GM23338 (cell line): ENCODE data around the gene USP10. TPM values are rescaled to one million over a fixed set of nuclear protein-coding genes. Genes with fewer than 3 reads are reported as not detected.

Experiments used
- ATAC-seq: fragments of 200-7000 bp; cut with Tn5 transposase; 3 replicates; pipeline ENCODE4 v1.9.1; 2020
- DNase-seq: peaks from one replicate; pipeline ENCODE4 v3.0.0-alpha.2; 2015; ENCODE audit warnings: low spot score
- H2AFZ ChIP-seq: fragments of 200-600 bp; sonication (generic); 2 replicates; pipeline ENCODE4 v1.8.0; 2016; ENCODE audit warnings: antibody characterized with exemption, mild to moderate bottlenecking, moderate library complexity
- H3F3A ChIP-seq: fragments of 200-600 bp; sonication (generic); replicated peaks from 2 replicates; pipeline ENCODE4 v1.8.0; 2017; ENCODE audit warnings: antibody characterized with exemption, mixed run types, low read depth
- H3K27ac ChIP-seq: fragments of 200-600 bp; sonication (generic); 2 replicates; pipeline ENCODE4 v1.6.1; 2016; ENCODE audit warnings: low read depth
- H3K27me3 ChIP-seq: fragments of 200-600 bp; sonication (generic); 2 replicates; pipeline ENCODE4 v1.8.0; 2016; ENCODE audit warnings: mild to moderate bottlenecking, mixed run types, moderate library complexity; ENCODE audit not compliant: insufficient read depth
- H3K36me3 ChIP-seq: fragments of 200-600 bp; sonication (generic); 2 replicates; pipeline ENCODE4 v1.8.0; 2016; ENCODE audit warnings: mild to moderate bottlenecking; ENCODE audit not compliant: insufficient read depth
- H3K4me1 ChIP-seq: fragments of 200-600 bp; sonication (generic); 2 replicates; pipeline ENCODE4 v1.8.0; 2016; ENCODE audit warnings: mild to moderate bottlenecking, moderate library complexity; ENCODE audit not compliant: insufficient read depth
- H3K4me2 ChIP-seq: fragments of 200-600 bp; sonication (generic); 2 replicates; pipeline ENCODE4 v1.7.1; 2017; ENCODE audit warnings: mixed run types
- H3K4me3 ChIP-seq: fragments of 200-600 bp; sonication (generic); 2 replicates; pipeline ENCODE4 v1.6.1; 2016; ENCODE audit warnings: mixed run types
- H3K79me2 ChIP-seq: fragments of 200-600 bp; sonication (generic); replicated peaks from 2 replicates; pipeline ENCODE4 v1.8.0; 2017; ENCODE audit warnings: mild to moderate bottlenecking; ENCODE audit not compliant: insufficient read depth
- H3K9me2 ChIP-seq: fragments of 200-600 bp; sonication (generic); 2 replicates; pipeline ENCODE4 v1.8.0; 2017; ENCODE audit not compliant: insufficient read depth
- H4K20me1 ChIP-seq: fragments of 200-600 bp; sonication (generic); replicated peaks from 2 replicates; pipeline ENCODE4 v1.8.0; 2017; ENCODE audit warnings: mild to moderate bottlenecking; ENCODE audit not compliant: insufficient read depth
- H3K27ac Mint-ChIP-seq: 2 replicates; pipeline ENCODE4 v1.8.0; 2020; ENCODE audit warnings: inconsistent platforms, mild to moderate bottlenecking, moderate library complexity, mixed read lengths
- H3K27me3 Mint-ChIP-seq: 3 replicates; pipeline ENCODE4 v1.8.0; 2022; ENCODE audit warnings: low read depth, mild to moderate bottlenecking, moderate library complexity, mixed read lengths, inconsistent platforms; ENCODE audit not compliant: insufficient read depth, poor library complexity
- H3K36me3 Mint-ChIP-seq: 3 replicates; pipeline ENCODE4 v1.8.0; 2021; ENCODE audit warnings: low read depth, mild to moderate bottlenecking, inconsistent platforms, moderate library complexity, mixed read lengths
- H3K4me1 Mint-ChIP-seq: 3 replicates; pipeline ENCODE4 v1.8.0; 2020; ENCODE audit warnings: mild to moderate bottlenecking, inconsistent platforms, mixed read lengths
- H3K4me3 Mint-ChIP-seq: 3 replicates; pipeline ENCODE4 v1.8.0; 2021; ENCODE audit warnings: moderate library complexity, mild to moderate bottlenecking, inconsistent platforms, mixed read lengths
- H3K9me3 Mint-ChIP-seq: 3 replicates; pipeline ENCODE4 v1.8.0; 2020; ENCODE audit warnings: moderate library complexity, mild to moderate bottlenecking, inconsistent platforms, mixed read lengths
- CREB1 ChIP-seq: fragments of 250-450 bp; sonication (Bioruptor Pico); IDR thresholded peaks from 2 replicates; pipeline ENCODE4 v1.5.0; 2020; ENCODE audit warnings: low read depth, mild to moderate bottlenecking, moderate library complexity
- ETS1 ChIP-seq: IDR thresholded peaks from 2 replicates; pipeline ENCODE4 v1.6.1; 2016; ENCODE audit warnings: antibody characterized with exemption
- EZH2 ChIP-seq: fragments of 200-600 bp; sonication (generic); IDR thresholded peaks from one replicate; pipeline ENCODE4 v1.8.0; 2017; ENCODE audit warnings: antibody characterized with exemption, mild to moderate bottlenecking, low read depth; ENCODE audit not compliant: unreplicated experiment
- EZH2phosphoT487 ChIP-seq: fragments of 200-600 bp; sonication (generic); IDR thresholded peaks from one replicate; pipeline ENCODE4 v1.8.1; 2018; ENCODE audit warnings: antibody characterized with exemption; ENCODE audit not compliant: unreplicated experiment
- JUNB ChIP-seq: IDR thresholded peaks from one replicate; pipeline ENCODE4 v1.6.1; 2016; ENCODE audit warnings: antibody characterized with exemption; ENCODE audit not compliant: unreplicated experiment
- NANOG ChIP-seq: IDR thresholded peaks from 2 replicates; pipeline ENCODE4 v1.6.1; 2016; ENCODE audit warnings: antibody characterized with exemption, borderline replicate concordance
- POLR2AphosphoS5 ChIP-seq: IDR thresholded peaks from 2 replicates; pipeline ENCODE4 v1.6.1; 2016; ENCODE audit warnings: antibody characterized with exemption, low read depth
- REST ChIP-seq: IDR thresholded peaks from one replicate; pipeline ENCODE4 v1.6.1; 2018; ENCODE audit warnings: antibody characterized with exemption; ENCODE audit not compliant: unreplicated experiment
- STAT1 ChIP-seq: IDR thresholded peaks from one replicate; pipeline ENCODE4 v1.6.1; 2016; ENCODE audit warnings: antibody characterized with exemption; ENCODE audit not compliant: unreplicated experiment
- ZNF114 ChIP-seq: fragments of 250-450 bp; sonication (Bioruptor Pico); IDR thresholded peaks from 2 replicates; pipeline ENCODE4 v1.5.0; 2020; ENCODE audit warnings: mild to moderate bottlenecking, moderate library complexity
- ZNF331 ChIP-seq: fragments of 250-450 bp; sonication (Bioruptor Pico); IDR thresholded peaks from 2 replicates; pipeline ENCODE4 v1.5.0; 2020; ENCODE audit warnings: low read depth, mild to moderate bottlenecking, moderate library complexity
- polyA plus RNA-seq: library from polyadenylated mRNA; unstranded; fragments of >200 nt; fragmentation: Nextera tagmentation; extraction: Ambion mirVana; gene quantifications from 2 replicates; pipeline ENCODE4 v1.2.1, GENCODE V29; 2016
- total RNA-seq: library from RNA; depleted of rRNA; stranded (reverse); fragments of >200 nt; shearing (Covaris generic); gene quantifications from 2 replicates; pipeline ENCODE4 v1.2.3, GENCODE V29; 2014
- TF ChIP-seq, protein P1 (sequence below), 2 experiments: fragments of 200-600 bp in 1 of 2; sonication (generic) in 1 of 2; conservative IDR thresholded peaks; 2 replicates each; pipeline versions ENCODE4 v1.5.1 to v1.6.1; 2016 to 2017; ENCODE audit warnings: antibody characterized with exemption in 2 of 2, low read depth in 2 of 2, mild to moderate bottlenecking in 2 of 2, moderate library complexity in 1 of 2
- TF ChIP-seq, protein P2 (sequence below): fragments of 250-450 bp; sonication (Bioruptor Pico); IDR thresholded peaks from 2 replicates; pipeline ENCODE4 v1.5.0; 2020; ENCODE audit warnings: mild to moderate bottlenecking, moderate library complexity

Gene USP10
- total and polyA plus RNA-seq, 2 experiments from 2014 or later = 158 to 194 TPM

DNA sequence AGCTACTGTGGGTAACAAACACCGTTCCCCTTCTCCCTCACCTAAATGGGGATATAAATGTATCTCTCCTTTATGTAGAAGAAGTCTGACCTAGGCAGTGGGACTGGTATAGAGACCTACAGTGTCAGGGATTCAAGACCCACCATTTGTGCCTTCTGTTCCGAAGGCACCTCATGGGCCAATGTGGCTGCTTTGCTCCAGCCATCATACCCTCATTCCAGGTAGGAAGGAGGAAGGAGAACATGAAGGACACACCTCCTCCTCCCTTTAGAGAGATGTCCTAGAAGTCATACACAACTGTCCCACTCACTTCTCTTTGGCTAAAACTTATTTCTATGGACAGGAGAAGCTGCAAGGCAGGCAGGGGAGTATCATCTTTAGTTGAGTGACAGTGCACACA, 111.7 kb downstream of the USP10 start:
- H3K27me3 Mint-ChIP-seq = peaks cover 3% of the 10 kb centered on the region
- DNase-seq (no peak), ATAC-seq (no peak)
- Histone ChIP-seq H3K4me3 (no peak overlapping the region), H3K27ac (no peak overlapping the region), H3K9me2 (no peaks in the 10 kb centered on the region), H3F3A (no peaks in the 10 kb centered on the region), H3K36me3 (no peaks in the 10 kb centered on the region), H3K79me2 (no peaks in the 10 kb centered on the region), H3K4me1 (no peaks in the 10 kb centered on the region), H3K27me3 (no peaks in the 10 kb centered on the region), H3K4me2 (no peak overlapping the region), H2AFZ (no peak overlapping the region), H4K20me1 (no peaks in the 10 kb centered on the region)
- no peak overlapping the region for H3K4me3 Mint-ChIP-seq
- no peak overlapping the region for H3K27ac Mint-ChIP-seq
- H3K4me1 Mint-ChIP-seq = no peaks in the 10 kb centered on the region; the same call in 2 of the 3 replicates
- TF ChIP-seq ETS1 (no peak), EZH2phosphoT487 (no peak), CREB1 (CRISPR knock-in tag) (no peak), REST (no peak), NANOG (no peak), POLR2AphosphoS5 (no peak), ZNF331 (CRISPR knock-in tag) (no peak), EZH2 (no peak), ZNF114 (CRISPR knock-in tag) (no peak), JUNB (no peak), STAT1 (no peak)
- TF ChIP-seq, protein P1, sequence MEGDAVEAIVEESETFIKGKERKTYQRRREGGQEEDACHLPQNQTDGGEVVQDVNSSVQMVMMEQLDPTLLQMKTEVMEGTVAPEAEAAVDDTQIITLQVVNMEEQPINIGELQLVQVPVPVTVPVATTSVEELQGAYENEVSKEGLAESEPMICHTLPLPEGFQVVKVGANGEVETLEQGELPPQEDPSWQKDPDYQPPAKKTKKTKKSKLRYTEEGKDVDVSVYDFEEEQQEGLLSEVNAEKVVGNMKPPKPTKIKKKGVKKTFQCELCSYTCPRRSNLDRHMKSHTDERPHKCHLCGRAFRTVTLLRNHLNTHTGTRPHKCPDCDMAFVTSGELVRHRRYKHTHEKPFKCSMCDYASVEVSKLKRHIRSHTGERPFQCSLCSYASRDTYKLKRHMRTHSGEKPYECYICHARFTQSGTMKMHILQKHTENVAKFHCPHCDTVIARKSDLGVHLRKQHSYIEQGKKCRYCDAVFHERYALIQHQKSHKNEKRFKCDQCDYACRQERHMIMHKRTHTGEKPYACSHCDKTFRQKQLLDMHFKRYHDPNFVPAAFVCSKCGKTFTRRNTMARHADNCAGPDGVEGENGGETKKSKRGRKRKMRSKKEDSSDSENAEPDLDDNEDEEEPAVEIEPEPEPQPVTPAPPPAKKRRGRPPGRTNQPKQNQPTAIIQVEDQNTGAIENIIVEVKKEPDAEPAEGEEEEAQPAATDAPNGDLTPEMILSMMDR (conservative IDR thresholded peaks at IDR 0.05; ENCODE audit: low read depth in 2 of 2) = no peak
- TF ChIP-seq, protein P2, sequence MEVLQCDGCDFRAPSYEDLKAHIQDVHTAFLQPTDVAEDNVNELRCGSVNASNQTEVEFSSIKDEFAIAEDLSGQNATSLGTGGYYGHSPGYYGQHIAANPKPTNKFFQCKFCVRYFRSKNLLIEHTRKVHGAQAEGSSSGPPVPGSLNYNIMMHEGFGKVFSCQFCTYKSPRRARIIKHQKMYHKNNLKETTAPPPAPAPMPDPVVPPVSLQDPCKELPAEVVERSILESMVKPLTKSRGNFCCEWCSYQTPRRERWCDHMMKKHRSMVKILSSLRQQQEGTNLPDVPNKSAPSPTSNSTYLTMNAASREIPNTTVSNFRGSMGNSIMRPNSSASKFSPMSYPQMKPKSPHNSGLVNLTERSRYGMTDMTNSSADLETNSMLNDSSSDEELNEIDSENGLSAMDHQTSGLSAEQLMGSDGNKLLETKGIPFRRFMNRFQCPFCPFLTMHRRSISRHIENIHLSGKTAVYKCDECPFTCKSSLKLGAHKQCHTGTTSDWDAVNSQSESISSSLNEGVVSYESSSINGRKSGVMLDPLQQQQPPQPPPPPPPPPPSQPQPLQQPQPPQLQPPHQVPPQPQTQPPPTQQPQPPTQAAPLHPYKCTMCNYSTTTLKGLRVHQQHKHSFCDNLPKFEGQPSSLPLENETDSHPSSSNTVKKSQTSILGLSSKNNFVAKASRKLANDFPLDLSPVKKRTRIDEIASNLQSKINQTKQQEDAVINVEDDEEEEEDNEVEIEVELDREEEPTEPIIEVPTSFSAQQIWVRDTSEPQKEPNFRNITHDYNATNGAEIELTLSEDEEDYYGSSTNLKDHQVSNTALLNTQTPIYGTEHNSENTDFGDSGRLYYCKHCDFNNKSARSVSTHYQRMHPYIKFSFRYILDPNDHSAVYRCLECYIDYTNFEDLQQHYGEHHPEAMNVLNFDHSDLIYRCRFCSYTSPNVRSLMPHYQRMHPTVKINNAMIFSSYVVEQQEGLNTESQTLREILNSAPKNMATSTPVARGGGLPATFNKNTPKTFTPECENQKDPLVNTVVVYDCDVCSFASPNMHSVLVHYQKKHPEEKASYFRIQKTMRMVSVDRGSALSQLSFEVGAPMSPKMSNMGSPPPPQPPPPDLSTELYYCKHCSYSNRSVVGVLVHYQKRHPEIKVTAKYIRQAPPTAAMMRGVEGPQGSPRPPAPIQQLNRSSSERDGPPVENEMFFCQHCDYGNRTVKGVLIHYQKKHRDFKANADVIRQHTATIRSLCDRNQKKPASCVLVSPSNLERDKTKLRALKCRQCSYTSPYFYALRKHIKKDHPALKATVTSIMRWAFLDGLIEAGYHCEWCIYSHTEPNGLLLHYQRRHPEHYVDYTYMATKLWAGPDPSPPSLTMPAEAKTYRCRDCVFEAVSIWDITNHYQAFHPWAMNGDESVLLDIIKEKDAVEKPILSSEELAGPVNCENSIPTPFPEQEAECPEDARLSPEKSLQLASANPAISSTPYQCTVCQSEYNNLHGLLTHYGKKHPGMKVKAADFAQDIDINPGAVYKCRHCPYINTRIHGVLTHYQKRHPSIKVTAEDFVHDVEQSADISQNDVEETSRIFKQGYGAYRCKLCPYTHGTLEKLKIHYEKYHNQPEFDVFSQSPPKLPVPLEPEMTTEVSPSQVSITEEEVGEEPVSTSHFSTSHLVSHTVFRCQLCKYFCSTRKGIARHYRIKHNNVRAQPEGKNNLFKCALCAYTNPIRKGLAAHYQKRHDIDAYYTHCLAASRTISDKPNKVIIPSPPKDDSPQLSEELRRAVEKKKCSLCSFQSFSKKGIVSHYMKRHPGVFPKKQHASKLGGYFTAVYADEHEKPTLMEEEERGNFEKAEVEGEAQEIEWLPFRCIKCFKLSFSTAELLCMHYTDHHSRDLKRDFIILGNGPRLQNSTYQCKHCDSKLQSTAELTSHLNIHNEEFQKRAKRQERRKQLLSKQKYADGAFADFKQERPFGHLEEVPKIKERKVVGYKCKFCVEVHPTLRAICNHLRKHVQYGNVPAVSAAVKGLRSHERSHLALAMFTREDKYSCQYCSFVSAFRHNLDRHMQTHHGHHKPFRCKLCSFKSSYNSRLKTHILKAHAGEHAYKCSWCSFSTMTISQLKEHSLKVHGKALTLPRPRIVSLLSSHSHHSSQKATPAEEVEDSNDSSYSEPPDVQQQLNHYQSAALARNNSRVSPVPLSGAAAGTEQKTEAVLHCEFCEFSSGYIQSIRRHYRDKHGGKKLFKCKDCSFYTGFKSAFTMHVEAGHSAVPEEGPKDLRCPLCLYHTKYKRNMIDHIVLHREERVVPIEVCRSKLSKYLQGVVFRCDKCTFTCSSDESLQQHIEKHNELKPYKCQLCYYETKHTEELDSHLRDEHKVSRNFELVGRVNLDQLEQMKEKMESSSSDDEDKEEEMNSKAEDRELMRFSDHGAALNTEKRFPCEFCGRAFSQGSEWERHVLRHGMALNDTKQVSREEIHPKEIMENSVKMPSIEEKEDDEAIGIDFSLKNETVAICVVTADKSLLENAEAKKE = no peak
- no peaks in the 10 kb centered on the region; the same call in 1 of the 3 replicates for H3K9me3 Mint-ChIP-seq
- no peaks in the 10 kb centered on the region; the same call in 2 of the 3 replicates for H3K36me3 Mint-ChIP-seq
